ENCODE measurements around the gene CAMK4. TPM values are rescaled to one million over a fixed set of nuclear protein-coding genes. Genes with fewer than 3 reads are reported as not detected.
"Not testable (repeated sequence)": the region's sequence is repeated elsewhere in the genome, so short reads cannot be mapped to it uniquely, and the experiment has no call there.

CAMK4 gene
- total RNA-seq, 1 donor from 2014 or later = 33.7 TPM

GRCh38 chr5:111347021-111347420 lies 122.8 kb downstream of the CAMK4 start:
- peak overlapping the region; percentile 4 for H3K27ac Mint-ChIP-seq (ENCODE audit: unreplicated experiment)

GRCh38 chr5:111348661-111349329 lies 124.6 kb downstream of the CAMK4 start:
- no peaks in the 10 kb centered on the region for H3K36me3 Mint-ChIP-seq (ENCODE audit: unreplicated experiment)
- H3K9me3 Mint-ChIP-seq (ENCODE audit: unreplicated experiment) = no peaks in the 10 kb centered on the region
- TF ChIP-seq CTCF (IDR thresholded peaks at IDR 0.05; ENCODE audit: partially characterized antibody, unreplicated experiment) = no peak
- H3K4me1 Mint-ChIP-seq (ENCODE audit: low read depth, unreplicated experiment) = peaks cover 25% of the 10 kb centered on the region
- H3K27me3 Mint-ChIP-seq (ENCODE audit: unreplicated experiment) = no peaks in the 10 kb centered on the region
- no peak for DNase-seq
- no peak overlapping the region for H3K4me3 Mint-ChIP-seq (ENCODE audit: unreplicated experiment)
- no peak overlapping the region for H3K27ac Mint-ChIP-seq (ENCODE audit: unreplicated experiment)

More at GRCh38 chr5:111347021-111347420, 122.8 kb downstream of the CAMK4 start:
- H3K4me1 Mint-ChIP-seq (ENCODE audit: low read depth, unreplicated experiment) = peaks cover 30% of the 10 kb centered on the region
- TF ChIP-seq CTCF (IDR thresholded peaks at IDR 0.05; ENCODE audit: partially characterized antibody, unreplicated experiment) = no peak
- DNase-seq = no peak
- H3K36me3 Mint-ChIP-seq (ENCODE audit: unreplicated experiment) = no peaks in the 10 kb centered on the region
- no peak overlapping the region for H3K4me3 Mint-ChIP-seq (ENCODE audit: unreplicated experiment)
- H3K9me3 Mint-ChIP-seq (ENCODE audit: unreplicated experiment) = no peaks in the 10 kb centered on the region
- H3K27me3 Mint-ChIP-seq (ENCODE audit: unreplicated experiment) = no peaks in the 10 kb centered on the region

DNA sequence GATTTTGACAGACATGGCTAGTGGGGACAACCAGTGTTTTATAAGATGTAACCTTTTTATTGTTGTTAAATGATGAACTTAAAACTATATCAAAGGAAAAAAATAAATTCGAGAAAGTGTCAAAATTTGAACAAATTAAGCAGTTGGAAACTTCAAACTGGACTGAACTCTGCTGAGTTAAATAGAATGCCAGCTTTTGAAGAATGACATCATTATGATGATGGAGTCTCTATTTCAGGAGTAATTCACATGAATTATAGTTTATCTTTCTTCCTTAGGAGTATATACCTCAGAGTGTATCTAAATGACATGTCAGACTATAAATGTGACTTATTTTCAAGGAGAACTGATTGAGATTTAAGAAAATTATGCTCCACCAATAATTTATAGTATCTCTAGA lies 125.2 kb downstream of the CAMK4 start:
- no peak for TF ChIP-seq CTCF (IDR thresholded peaks at IDR 0.05; ENCODE audit: partially characterized antibody, unreplicated experiment)
- Mint-ChIP-seq H3K4me1 (ENCODE audit: low read depth, unreplicated experiment) (peaks cover 21% of the 10 kb centered on the region), H3K4me3 (ENCODE audit: unreplicated experiment) (no peak overlapping the region), H3K27me3 (ENCODE audit: unreplicated experiment) (no peaks in the 10 kb centered on the region), H3K36me3 (ENCODE audit: unreplicated experiment) (no peaks in the 10 kb centered on the region), H3K9me3 (ENCODE audit: unreplicated experiment) (no peaks in the 10 kb centered on the region), H3K27ac (ENCODE audit: unreplicated experiment) (no peak overlapping the region)
- DNase-seq = no peak

DNA sequence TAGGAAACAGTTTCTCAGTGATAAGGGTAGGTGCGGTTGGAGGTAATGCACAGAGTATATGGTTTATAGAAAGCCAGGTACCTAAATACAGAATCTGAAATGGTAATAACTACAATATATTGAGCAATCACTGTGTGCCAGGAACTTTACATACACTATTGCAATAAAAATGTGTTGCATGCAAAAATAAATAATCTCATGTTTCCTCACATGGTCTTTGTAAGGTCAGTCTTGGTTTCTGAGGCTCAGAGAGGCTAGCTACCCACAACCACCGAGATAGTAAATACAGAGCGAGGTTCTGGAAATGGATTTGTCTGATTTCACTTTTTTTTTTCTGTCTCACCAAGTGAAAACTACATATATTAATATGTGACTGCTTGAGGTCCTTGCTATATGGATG lies 128.9 kb downstream of the CAMK4 start:
- H3K27me3 Mint-ChIP-seq (ENCODE audit: unreplicated experiment) = no peaks in the 10 kb centered on the region
- no peak overlapping the region for H3K27ac Mint-ChIP-seq (ENCODE audit: unreplicated experiment)
- no peak for TF ChIP-seq CTCF (IDR thresholded peaks at IDR 0.05; ENCODE audit: partially characterized antibody, unreplicated experiment)

GRCh38 chr5:111358726-111359125 lies 134.5 kb downstream of the CAMK4 start:
- H3K36me3 Mint-ChIP-seq (ENCODE audit: unreplicated experiment); H3K27me3 Mint-ChIP-seq (ENCODE audit: unreplicated experiment); DNase-seq; H3K27ac Mint-ChIP-seq (ENCODE audit: unreplicated experiment); H3K9me3 Mint-ChIP-seq (ENCODE audit: unreplicated experiment); H3K4me3 Mint-ChIP-seq (ENCODE audit: unreplicated experiment); H3K4me1 Mint-ChIP-seq (ENCODE audit: low read depth, unreplicated experiment): not testable (repeated sequence)

More for the DNA sequence above, 128.9 kb downstream of the CAMK4 start:
- H3K4me3 Mint-ChIP-seq (ENCODE audit: unreplicated experiment) = no peak overlapping the region
- DNase-seq = no peak
- peaks cover 6% of the 10 kb centered on the region for H3K4me1 Mint-ChIP-seq (ENCODE audit: low read depth, unreplicated experiment)
- no peaks in the 10 kb centered on the region for H3K36me3 Mint-ChIP-seq (ENCODE audit: unreplicated experiment)
- no peaks in the 10 kb centered on the region for H3K9me3 Mint-ChIP-seq (ENCODE audit: unreplicated experiment)

Measured in glutamatergic neuron (in vitro differentiated cells).